Naive thymus-derived CD4-positive, alpha-beta T cell (primary cell): Measurements from ENCODE around the gene P3H3. TPM values are rescaled to one million over a fixed set of nuclear protein-coding genes. Genes with fewer than 3 reads are reported as not detected.

Experiments
- ATAC-seq: fragments of 150-1000 bp; cut with Tn5 transposase; 2 replicates; pipeline ENCODE4 v1.10.0; 2021; ENCODE audit warnings: mild to moderate bottlenecking, moderate library complexity
- CTCF ChIA-PET: fragments of 350-600 bp; sonication (Branson Sonifier 250); formaldehyde crosslinking; loops from one replicate; lab custom pipeline; 2021; ENCODE audit warnings: antibody characterized with exemption; lab: Charles Lee
- POLR2A ChIA-PET: fragments of 350-600 bp; sonication (Branson Sonifier 250); formaldehyde crosslinking; loops from one replicate; lab custom pipeline; 2021; ENCODE audit warnings: antibody characterized with exemption, inconsistent platforms; lab: Charles Lee
- DNase-seq, 9 donors: peaks; one replicate each; pipeline versions ENCODE4 v3.0.0 to v3.0.0-alpha.2; 2020 to 2022; ENCODE audit warnings: mixed read lengths in 1 of 9
- H3K27ac ChIP-seq: one replicate; pipeline ENCODE4 v1.7.0; 2013; ENCODE audit warnings: mild to moderate bottlenecking, low read depth, low read length, moderate library complexity
- H3K27me3 ChIP-seq, 2 donors: one replicate each; pipeline ENCODE4 v1.7.0; 2013; ENCODE audit warnings: low read length in 2 of 2, mild to moderate bottlenecking in 2 of 2, moderate library complexity in 2 of 2; ENCODE audit not compliant: control insufficient read depth in 2 of 2, insufficient read depth in 2 of 2
- H3K36me3 ChIP-seq, 3 experiments: 1 replicate in 2 of 3; 2 replicates in 1 of 3; pipeline ENCODE4 v1.7.0; 2013; ENCODE audit warnings: low read length in 3 of 3, mild to moderate bottlenecking in 3 of 3, moderate library complexity in 1 of 3; ENCODE audit not compliant: insufficient read depth in 3 of 3, control insufficient read depth in 2 of 3
- H3K4me1 ChIP-seq, 2 donors: one replicate each; pipeline ENCODE4 v1.7.0; 2013; ENCODE audit warnings: low read length in 2 of 2, mild to moderate bottlenecking in 2 of 2, moderate library complexity in 1 of 2; ENCODE audit not compliant: control insufficient read depth in 2 of 2, insufficient read depth in 2 of 2
- H3K4me3 ChIP-seq: 2 replicates; pipeline ENCODE4 v1.7.0; 2013; ENCODE audit warnings: mild to moderate bottlenecking, low read length
- H3K9me3 ChIP-seq, 3 experiments: 1 replicate in 2 of 3; 2 replicates in 1 of 3; pipeline ENCODE4 v1.7.0; 2013; ENCODE audit warnings: low read length in 3 of 3; ENCODE audit not compliant: control insufficient read depth in 2 of 3
- H3K27ac Mint-ChIP-seq, 9 donors: one replicate each; pipeline ENCODE4 v1.8.0; 2020 to 2022; ENCODE audit warnings: mixed read lengths in 9 of 9, mild to moderate bottlenecking in 8 of 9, moderate library complexity in 5 of 9, inconsistent platforms in 2 of 9
- H3K27me3 Mint-ChIP-seq, 5 donors: one replicate each; pipeline ENCODE4 v1.8.0; 2021 to 2022; ENCODE audit warnings: mixed read lengths in 5 of 5, mild to moderate bottlenecking in 1 of 5
- H3K36me3 Mint-ChIP-seq, 5 donors: one replicate each; pipeline ENCODE4 v1.8.0; 2020 to 2022; ENCODE audit warnings: mixed read lengths in 5 of 5, mild to moderate bottlenecking in 3 of 5, inconsistent platforms in 1 of 5
- H3K4me1 Mint-ChIP-seq, 7 donors: one replicate each; pipeline ENCODE4 v1.8.0; 2020 to 2022; ENCODE audit warnings: mixed read lengths in 7 of 7, mild to moderate bottlenecking in 3 of 7, inconsistent platforms in 1 of 7
- H3K4me3 Mint-ChIP-seq, 10 donors: one replicate each; pipeline ENCODE4 v1.8.0; 2020 to 2022; ENCODE audit warnings: mild to moderate bottlenecking in 10 of 10, mixed read lengths in 10 of 10, moderate library complexity in 6 of 10, inconsistent platforms in 2 of 10
- H3K9me3 Mint-ChIP-seq, 11 donors: one replicate each; pipeline ENCODE4 v1.8.0; 2020 to 2022; ENCODE audit warnings: mixed read lengths in 11 of 11, mild to moderate bottlenecking in 4 of 11, inconsistent platforms in 1 of 11, moderate library complexity in 1 of 11
- intact Hi-C, 2 donors: fragments of 100-400 bp; cut with micrococcal nuclease; formaldehyde crosslinking; loops; one replicate each; pipeline ENCODE4 v1.15.1; 2023
- polyA plus RNA-seq, 2 donors: library from polyadenylated mRNA; unstranded; fragments of 300-500 nt; fragmentation: Illumina TruSeq; gene quantifications; one replicate each; pipeline ENCODE4 v1.2.3, GENCODE V29; 2021
- total RNA-seq, 6 experiments: library from RNA in 5 of 6; stranded (reverse) in 5 of 6; gene quantifications; 1 replicate in 5 of 6; 2 replicates in 1 of 6; pipeline ENCODE4 v1.2.3 and lab custom pipeline; 2021 to 2026

The P3H3 gene
- total and polyA plus RNA-seq, 7 experiments from 2014 or later = 1.5 to 18.2 (median 4.1) TPM

- peaks cover 0 to 68% (median 22%) of the 10 kb centered on the region in 3 experiments for H3K36me3 ChIP-seq
- H3K4me3 ChIP-seq = no peak overlapping the region
- no peak for DNase-seq
- H3K27ac ChIP-seq = no peak overlapping the region
- Mint-ChIP-seq H3K4me1 (peaks cover 15 to 25% (median 20%) of the 10 kb centered on the region in 7 donors), H3K36me3 (peaks cover 11 to 40% (median 21%) of the 10 kb centered on the region in 5 donors), H3K27me3 (peaks cover 0 to 20% (median 9%) of the 10 kb centered on the region in 5 donors), H3K4me3 (no peak overlapping the region), H3K9me3 (peaks cover 0 to 2% (median 0%) of the 10 kb centered on the region in 11 donors), H3K27ac (peak overlapping the region in 2 of 9 donors; percentile 55 to 61)
- ChIA-PET CTCF (interaction anchor here (1.9 kb wide), 1 partner anchor 65 kb away, joined by 4 read pairs; the partner anchor contains the start of gene MLF2), POLR2A (interaction anchor here (0.6 kb wide), 1 partner anchor 65 kb away, joined by 3 read pairs; no protein-coding TSS in a partner anchor)
- ATAC-seq = no peak
- no peaks in the 10 kb centered on the region for H3K9me3 ChIP-seq
- intact Hi-C loops = no loop called here
- H3K4me1 ChIP-seq = peaks cover 0 to 15% of the 10 kb centered on the region in 2 donors
- H3K27me3 ChIP-seq = peaks cover 0 to 3% of the 10 kb centered on the region in 2 donors
These were observed 9.6 kb upstream of the P3H3 start for GRCh38 chr12:6818645-6819044.

DNA sequence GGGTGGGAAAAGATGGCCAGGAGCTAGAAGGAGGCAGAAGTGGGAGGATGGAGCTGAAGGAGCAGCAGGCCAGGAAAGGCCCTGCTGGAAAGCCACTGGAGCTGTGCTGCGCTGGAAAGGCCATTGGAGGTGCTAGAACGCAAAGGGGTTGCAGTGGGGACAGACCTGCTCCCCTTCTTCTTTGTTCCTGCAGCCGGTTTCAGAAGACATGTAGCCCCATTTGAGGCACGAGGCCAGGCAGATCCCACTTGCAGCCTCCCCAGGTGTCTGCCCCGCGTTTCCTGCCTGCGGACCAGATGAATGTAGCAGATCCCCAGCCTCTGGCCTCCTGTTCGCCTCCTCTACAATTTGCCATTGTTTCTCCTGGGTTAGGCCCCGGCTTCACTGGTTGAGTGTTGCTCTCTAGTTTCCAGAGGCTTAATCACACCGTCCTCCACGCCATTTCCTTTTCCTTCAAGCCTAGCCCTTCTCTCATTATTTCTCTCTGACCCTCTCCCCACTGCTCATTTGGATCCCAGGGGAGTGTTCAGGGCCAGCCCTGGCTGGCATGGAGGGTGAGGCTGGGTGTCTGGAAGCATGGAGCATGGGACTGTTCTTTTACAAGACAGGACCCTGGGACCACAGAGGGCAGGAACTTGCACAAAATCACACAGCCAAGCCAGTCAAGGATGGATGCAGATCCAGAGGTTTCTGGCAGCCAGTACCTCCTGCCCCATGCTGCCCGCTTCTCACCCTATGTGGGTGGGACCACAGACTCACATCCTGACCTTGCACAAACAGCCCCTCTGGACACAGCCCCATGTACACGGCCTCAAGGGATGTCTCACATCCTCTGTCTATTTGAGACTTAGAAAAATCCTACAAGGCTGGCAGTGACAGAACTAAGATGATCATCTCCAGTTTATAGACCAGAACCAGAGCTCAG, 8.8 kb upstream of the P3H3 start:
- Mint-ChIP-seq H3K36me3 (peaks cover 11 to 34% (median 19%) of the 10 kb centered on the region in 5 donors), H3K27me3 (peaks cover 0 to 23% (median 9%) of the 10 kb centered on the region in 5 donors), H3K27ac (peak overlapping the region in 5 of 9 donors; percentile 10 to 65 (median 55)), H3K4me3 (peak overlapping the region in 1 of 10 donors; percentile 30), H3K4me1 (peaks cover 15 to 23% (median 20%) of the 10 kb centered on the region in 7 donors), H3K9me3 (peaks cover 0 to 2% (median 0%) of the 10 kb centered on the region in 11 donors)
- ATAC-seq (no peak), DNase-seq (no peak)
- Histone ChIP-seq H3K4me1 (peaks cover 0 to 15% of the 10 kb centered on the region in 2 donors), H3K4me3 (no peak overlapping the region), H3K36me3 (peaks cover 0 to 61% (median 17%) of the 10 kb centered on the region in 3 experiments), H3K27me3 (peaks cover 0 to 3% of the 10 kb centered on the region in 2 donors), H3K27ac (no peak overlapping the region), H3K9me3 (no peaks in the 10 kb centered on the region)
- intact Hi-C loops = no loop called here
- POLR2A ChIA-PET = interaction anchor here (3.6 kb wide), 1 partner anchor 30 kb away, joined by 12 read pairs; the partner anchor contains the start of gene CD4
- CTCF ChIA-PET = interaction anchor here (1.9 kb wide), 1 partner anchor 66 kb away, joined by 4 read pairs; the partner anchor contains the start of gene MLF2

DNA sequence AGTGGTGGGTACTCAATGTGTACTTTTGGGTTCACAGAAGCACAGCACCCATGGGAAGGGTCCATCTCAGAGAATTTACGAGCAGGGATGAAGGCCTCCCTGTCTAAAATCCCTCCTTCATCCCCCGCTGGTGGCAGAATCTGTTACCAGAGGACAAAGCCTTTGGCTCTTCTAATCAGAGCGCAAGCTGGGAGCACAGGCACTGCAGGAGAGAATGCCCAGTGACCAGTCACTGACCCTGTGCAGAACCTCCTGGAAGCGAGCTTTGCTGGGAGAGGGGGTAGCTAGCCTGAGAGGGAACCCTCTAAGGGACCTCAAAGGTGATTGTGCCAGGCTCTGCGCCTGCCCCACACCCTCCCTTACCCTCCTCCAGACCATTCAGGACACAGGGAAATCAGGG, 8.0 kb upstream of the P3H3 start:
- ChIA-PET CTCF (interaction anchor here (1.3 to 6.6 kb wide), 2 partner anchors 16 to 68 kb away, joined by 4 to 94 read pairs; partner anchors contain the start of gene MLF2), POLR2A (interaction anchor here (3.6 kb wide), 1 partner anchor 31 kb away, joined by 12 read pairs; the partner anchor contains the start of gene CD4)
- ATAC-seq (no peak), DNase-seq (no peak)
- no peaks in the 10 kb centered on the region for H3K9me3 ChIP-seq
- H3K27me3 ChIP-seq = peaks cover 0 to 6% of the 10 kb centered on the region in 2 donors
- intact Hi-C loops = no loop called here
- H3K36me3 ChIP-seq = peaks cover 0 to 53% (median 16%) of the 10 kb centered on the region in 3 experiments
- Mint-ChIP-seq H3K27me3 (peaks cover 4 to 30% (median 14%) of the 10 kb centered on the region in 5 donors), H3K9me3 (peaks cover 0 to 2% (median 0%) of the 10 kb centered on the region in 11 donors), H3K27ac (peak overlapping the region in 3 of 9 donors; percentile 38 to 78 (median 64)), H3K36me3 (peaks cover 11 to 29% (median 19%) of the 10 kb centered on the region in 5 donors), H3K4me1 (peaks cover 15 to 23% (median 20%) of the 10 kb centered on the region in 7 donors), H3K4me3 (peak overlapping the region in 1 of 10 donors; percentile 82)
- H3K27ac ChIP-seq = no peak overlapping the region
- H3K4me3 ChIP-seq = no peak overlapping the region
- peaks cover 0 to 15% of the 10 kb centered on the region in 2 donors for H3K4me1 ChIP-seq

DNA sequence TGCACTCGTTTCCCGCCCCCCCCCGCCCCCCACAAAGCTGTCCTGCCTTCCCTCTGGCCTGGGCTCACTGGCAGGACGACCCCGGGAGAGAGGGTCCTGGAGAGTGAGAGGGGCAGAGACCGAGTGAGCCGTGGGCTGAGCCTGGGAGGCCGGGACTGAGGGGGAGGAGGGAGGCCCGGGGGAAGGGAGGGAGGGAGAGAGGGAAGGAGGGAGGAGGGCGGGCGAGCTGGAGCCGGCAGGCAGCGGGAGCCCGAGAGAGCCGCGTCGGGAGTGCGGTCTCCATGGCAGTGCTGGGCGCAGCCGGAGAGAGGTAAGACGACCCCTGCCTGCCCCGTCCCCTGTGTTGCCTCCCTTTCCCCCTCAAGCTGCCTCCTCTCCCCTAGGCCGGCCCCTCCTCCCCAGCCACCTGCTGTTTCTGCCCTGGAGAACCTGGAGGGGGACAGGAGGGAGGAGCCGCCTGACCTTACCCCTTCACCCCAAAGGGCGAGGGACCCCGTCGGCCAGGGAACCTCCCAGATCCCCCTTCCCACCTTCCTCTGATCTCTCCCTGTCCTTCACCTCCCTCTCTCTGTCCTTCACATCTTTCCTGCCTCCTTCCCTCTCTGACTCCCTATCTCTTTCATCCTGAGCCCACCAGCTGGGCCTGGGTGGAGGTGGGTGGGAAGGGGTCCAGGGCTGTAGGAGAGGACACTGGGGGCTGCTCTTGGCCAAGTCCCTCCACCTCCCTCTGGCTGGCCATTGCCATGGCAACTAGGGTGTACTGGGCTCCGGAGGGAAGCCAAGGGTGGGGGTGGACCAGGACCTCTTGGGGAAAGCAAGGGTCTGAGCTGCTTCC, 6.4 kb upstream of the P3H3 start, which contains the start of gene GPR162:
TSS of gene GPR162 (plus strand) at position 231 of the 835 bp plus-strand sequence. CDS start 2,078 bp downstream, outside the sequence.
- H3K36me3 ChIP-seq = peaks cover 0 to 36% (median 16%) of the 10 kb centered on the region in 3 experiments
- H3K4me1 ChIP-seq = peaks cover 0 to 15% of the 10 kb centered on the region in 2 donors
- peaks cover 0 to 2% (median 0%) of the 10 kb centered on the region in 11 donors for H3K9me3 Mint-ChIP-seq
- H3K27ac ChIP-seq = no peak within 1 kb of the TSS
- peak within 1 kb of the TSS; percentile 55 to 82 (median 74) for H3K4me3 Mint-ChIP-seq
- H3K4me1 Mint-ChIP-seq = peaks cover 20 to 28% (median 25%) of the 10 kb centered on the region in 7 donors
- H3K27me3 ChIP-seq = peaks cover 0 to 8% of the 10 kb centered on the region in 2 donors
- CTCF ChIA-PET = interaction anchor here (0.6 to 6.6 kb wide), 8 partner anchors 14 to 335 kb away, joined by 3 to 94 read pairs (median 3); partner anchors contain the start of genes CDCA3, MLF2 and USP5
- POLR2A ChIA-PET = interaction anchor here (0.7 to 13.2 kb wide), 12 partner anchors 10 to 254 kb away, joined by 3 to 91 read pairs (median 4); partner anchors contain the start of genes CD4, MLF2 and PTMS
- H3K27ac Mint-ChIP-seq = peak within 1 kb of the TSS in 8 of 9 donors; percentile 8 to 80 (median 66)
- intact Hi-C loops = loop anchor here in 1 of 2 donors (1.0 kb wide), 1 partner anchor 69 kb away; the partner anchor contains the start of gene MLF2
- peaks cover 9 to 20% (median 15%) of the 10 kb centered on the region in 5 donors for H3K36me3 Mint-ChIP-seq
- peak; percentile 5 for ATAC-seq
- DNase-seq = peak in 1 of 9 donors; percentile 17
- H3K4me3 ChIP-seq = no peak within 1 kb of the TSS
- peaks cover 9 to 37% (median 20%) of the 10 kb centered on the region in 5 donors for H3K27me3 Mint-ChIP-seq
- H3K9me3 ChIP-seq = no peaks in the 10 kb centered on the region

DNA sequence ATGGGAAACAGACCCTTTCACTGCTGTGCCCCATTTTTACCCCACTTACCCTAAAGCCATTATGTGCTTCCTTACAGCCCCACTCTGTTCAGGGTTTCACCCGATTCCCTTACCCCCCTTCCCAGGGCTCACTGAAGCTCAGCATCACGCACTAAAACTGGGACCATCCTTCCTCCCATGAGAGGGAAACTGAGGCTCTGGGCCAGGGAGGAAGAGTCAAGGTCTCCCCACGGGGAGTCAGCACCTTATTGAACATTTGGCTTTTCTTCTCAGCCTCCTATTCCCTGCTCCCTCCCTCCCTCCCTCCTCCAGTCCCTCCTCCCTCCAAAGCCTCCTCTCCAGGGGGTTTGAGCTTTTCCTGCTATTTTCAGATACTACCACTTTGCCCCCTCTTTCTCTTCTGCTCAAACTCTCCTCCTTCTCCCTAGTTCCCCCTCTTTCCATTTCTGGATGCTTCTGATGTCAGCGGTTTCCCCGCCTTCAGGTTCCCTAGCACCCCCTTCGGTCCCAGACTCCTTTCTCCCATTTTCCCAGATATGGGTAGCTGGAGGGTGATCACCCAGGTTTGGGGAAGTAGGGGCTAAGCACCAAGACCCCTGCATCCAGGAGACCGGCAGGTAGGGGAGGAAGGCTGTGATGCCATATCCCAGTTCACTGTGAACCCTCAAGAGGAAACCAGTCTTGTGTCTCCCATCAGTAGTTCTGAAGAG, 5.6 kb upstream of the P3H3 start:
- intact Hi-C loops = no loop called here
- ChIA-PET POLR2A (interaction anchor here (0.7 to 13.2 kb wide), 4 partner anchors 33 to 255 kb away, joined by 3 to 91 read pairs (median 8); partner anchors contain the start of genes CD4, MLF2 and PTMS), CTCF (interaction anchor here (0.7 to 6.6 kb wide), 4 partner anchors 13 to 90 kb away, joined by 3 to 94 read pairs (median 15); partner anchors contain the start of gene MLF2)
- peaks cover 4 to 16% (median 10%) of the 10 kb centered on the region in 5 donors for H3K36me3 Mint-ChIP-seq
- H3K4me3 ChIP-seq = no peak overlapping the region
- ATAC-seq (no peak), DNase-seq (no peak)
- H3K4me3 Mint-ChIP-seq = peak overlapping the region in 7 of 10 donors; percentile 31 to 82 (median 69)
- peaks cover 0 to 3% (median 0%) of the 10 kb centered on the region in 11 donors for H3K9me3 Mint-ChIP-seq
- H3K4me1 Mint-ChIP-seq = peaks cover 25 to 34% (median 30%) of the 10 kb centered on the region in 7 donors
- H3K27me3 ChIP-seq = peaks cover 0 to 8% of the 10 kb centered on the region in 2 donors
- H3K9me3 ChIP-seq = no peaks in the 10 kb centered on the region
- no peak overlapping the region for H3K27ac ChIP-seq
- peaks cover 9 to 42% (median 25%) of the 10 kb centered on the region in 5 donors for H3K27me3 Mint-ChIP-seq
- peaks cover 3 to 15% of the 10 kb centered on the region in 2 donors for H3K4me1 ChIP-seq
- H3K36me3 ChIP-seq = peaks cover 0 to 29% (median 12%) of the 10 kb centered on the region in 3 experiments
- H3K27ac Mint-ChIP-seq = peak overlapping the region in 2 of 9 donors; percentile 18 to 26
